WERI-Rb-1 (cell line): ENCODE results near the gene SPATA13.

ENCODE experiments used
- DNase-seq: peaks from one replicate; pipeline ENCODE4 v3.0.0-alpha.2; 2020
- H3K27ac ChIP-seq: fragments of 250-450 bp; sonication (Bioruptor Pico); 2 replicates; pipeline ENCODE4 v1.5.1; 2020; ENCODE audit warnings: mild to moderate bottlenecking, moderate library complexity
- H3K27me3 ChIP-seq: fragments of 250-450 bp; sonication (Bioruptor Pico); 2 replicates; pipeline ENCODE4 v1.5.1; 2021; ENCODE audit warnings: mild to moderate bottlenecking, low read depth, moderate library complexity; ENCODE audit not compliant: insufficient read depth, severe bottlenecking
- H3K36me3 ChIP-seq: fragments of 250-450 bp; sonication (Bioruptor Pico); 2 replicates; pipeline ENCODE4 v1.5.1; 2020; ENCODE audit warnings: mild to moderate bottlenecking, moderate library complexity
- H3K4me3 ChIP-seq: 2 replicates; pipeline ENCODE4 v1.5.1; 2011; ENCODE audit warnings: low read depth, mild to moderate bottlenecking, control low read depth, low read length
- H3K9me3 ChIP-seq: fragments of 250-450 bp; sonication (Bioruptor Pico); 2 replicates; pipeline ENCODE4 v1.5.1; 2021; ENCODE audit warnings: mild to moderate bottlenecking, moderate library complexity; ENCODE audit not compliant: severe bottlenecking
- TF ChIP-seq, protein P1 (sequence below): IDR thresholded peaks from 2 replicates; pipeline ENCODE4 v1.5.1; 2011; ENCODE audit warnings: low read depth, mild to moderate bottlenecking, control low read depth, inconsistent platforms, low read length

Gene SPATA13

DNA sequence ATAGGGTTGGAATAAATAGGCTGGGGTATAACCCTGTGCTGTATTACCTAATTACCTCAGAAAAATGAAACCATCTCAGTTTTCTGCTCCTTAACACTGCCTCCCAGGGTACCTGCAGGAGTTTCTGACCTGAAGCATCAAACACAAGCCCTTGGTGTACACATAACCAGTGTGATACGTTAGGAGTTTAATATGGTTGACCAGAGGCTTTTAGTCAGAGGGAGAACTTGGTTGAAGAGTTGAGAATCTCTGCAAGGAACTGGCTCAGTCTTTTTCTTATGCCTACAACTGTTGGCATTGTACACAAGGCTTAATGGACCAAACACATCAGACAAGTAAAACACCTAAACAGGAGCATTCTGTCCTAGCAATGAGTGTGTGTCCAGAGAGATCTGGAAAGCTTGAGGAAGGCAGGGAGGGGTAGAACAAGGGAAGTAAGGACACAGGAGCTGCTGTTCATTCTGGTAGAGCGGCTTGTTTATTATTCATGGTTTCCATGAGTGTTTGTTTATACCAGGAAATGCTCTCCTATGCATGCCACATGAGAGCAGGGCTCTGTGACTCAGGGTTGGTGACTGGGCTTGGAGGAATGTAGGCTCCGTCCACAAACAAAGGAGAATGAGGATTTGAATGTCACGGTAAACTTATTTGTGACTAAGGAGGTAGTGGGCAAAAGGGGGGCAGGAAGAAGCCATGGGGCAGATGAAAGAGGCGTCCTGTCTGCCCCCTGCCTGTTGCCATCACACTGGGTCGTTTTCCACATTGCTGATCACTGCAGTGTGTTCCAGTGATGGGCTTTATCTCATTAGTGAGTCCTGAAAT lies 11.9 kb upstream of the SPATA13 start:
- H3K36me3 ChIP-seq: no peaks in the 10 kb centered on the region
- no peaks in the 10 kb centered on the region for H3K9me3 ChIP-seq
- TF ChIP-seq, protein P1, sequence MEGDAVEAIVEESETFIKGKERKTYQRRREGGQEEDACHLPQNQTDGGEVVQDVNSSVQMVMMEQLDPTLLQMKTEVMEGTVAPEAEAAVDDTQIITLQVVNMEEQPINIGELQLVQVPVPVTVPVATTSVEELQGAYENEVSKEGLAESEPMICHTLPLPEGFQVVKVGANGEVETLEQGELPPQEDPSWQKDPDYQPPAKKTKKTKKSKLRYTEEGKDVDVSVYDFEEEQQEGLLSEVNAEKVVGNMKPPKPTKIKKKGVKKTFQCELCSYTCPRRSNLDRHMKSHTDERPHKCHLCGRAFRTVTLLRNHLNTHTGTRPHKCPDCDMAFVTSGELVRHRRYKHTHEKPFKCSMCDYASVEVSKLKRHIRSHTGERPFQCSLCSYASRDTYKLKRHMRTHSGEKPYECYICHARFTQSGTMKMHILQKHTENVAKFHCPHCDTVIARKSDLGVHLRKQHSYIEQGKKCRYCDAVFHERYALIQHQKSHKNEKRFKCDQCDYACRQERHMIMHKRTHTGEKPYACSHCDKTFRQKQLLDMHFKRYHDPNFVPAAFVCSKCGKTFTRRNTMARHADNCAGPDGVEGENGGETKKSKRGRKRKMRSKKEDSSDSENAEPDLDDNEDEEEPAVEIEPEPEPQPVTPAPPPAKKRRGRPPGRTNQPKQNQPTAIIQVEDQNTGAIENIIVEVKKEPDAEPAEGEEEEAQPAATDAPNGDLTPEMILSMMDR: no peak
- H3K27me3 ChIP-seq: no peaks in the 10 kb centered on the region
- DNase-seq: no peak
- H3K27ac ChIP-seq: no peak overlapping the region
- H3K4me3 ChIP-seq: no peak overlapping the region

DNA sequence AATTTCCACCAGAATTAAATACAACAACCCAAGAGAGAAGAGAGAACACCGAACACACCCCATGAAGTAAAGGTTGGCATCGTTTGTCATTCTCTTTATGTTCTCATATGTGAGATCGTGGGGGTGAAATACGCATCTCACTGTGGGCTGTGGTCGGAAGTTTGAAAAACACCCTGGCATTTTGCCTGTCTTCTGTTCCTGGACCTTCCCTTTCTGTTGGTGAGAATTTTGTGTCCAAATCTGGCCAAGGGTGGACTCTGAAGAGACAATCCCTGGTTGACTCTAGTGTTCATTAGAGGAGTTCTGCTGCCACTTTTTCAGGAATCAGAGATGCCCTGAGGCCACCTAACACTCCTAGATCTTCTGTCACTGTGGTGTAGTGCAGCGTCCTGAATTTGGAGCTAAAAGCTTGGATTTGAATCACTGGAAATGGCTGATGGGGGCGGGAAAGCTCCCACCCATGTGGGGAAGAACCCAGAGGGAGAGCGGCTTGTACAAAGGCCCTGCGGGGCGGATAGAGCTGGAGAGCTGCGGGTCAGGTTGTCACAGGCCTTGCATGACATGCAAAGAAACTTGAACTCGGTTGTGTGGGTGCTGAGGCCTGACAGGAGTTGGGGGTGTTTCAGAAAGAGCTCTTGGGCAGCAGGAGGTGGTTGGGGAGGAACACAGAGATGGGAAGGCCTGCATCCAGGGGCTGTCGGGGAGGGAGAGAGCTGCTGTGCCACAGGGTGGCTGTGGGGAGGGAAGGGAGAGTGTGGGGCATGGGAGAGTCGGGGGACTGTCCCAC lies 11.1 kb upstream of the SPATA13 start:
- Histone ChIP-seq H3K9me3 (no peaks in the 10 kb centered on the region), H3K27me3 (no peaks in the 10 kb centered on the region), H3K27ac (no peak overlapping the region), H3K4me3 (no peak overlapping the region), H3K36me3 (no peaks in the 10 kb centered on the region)
- TF ChIP-seq, protein P1: no peak
- no peak for DNase-seq

DNA sequence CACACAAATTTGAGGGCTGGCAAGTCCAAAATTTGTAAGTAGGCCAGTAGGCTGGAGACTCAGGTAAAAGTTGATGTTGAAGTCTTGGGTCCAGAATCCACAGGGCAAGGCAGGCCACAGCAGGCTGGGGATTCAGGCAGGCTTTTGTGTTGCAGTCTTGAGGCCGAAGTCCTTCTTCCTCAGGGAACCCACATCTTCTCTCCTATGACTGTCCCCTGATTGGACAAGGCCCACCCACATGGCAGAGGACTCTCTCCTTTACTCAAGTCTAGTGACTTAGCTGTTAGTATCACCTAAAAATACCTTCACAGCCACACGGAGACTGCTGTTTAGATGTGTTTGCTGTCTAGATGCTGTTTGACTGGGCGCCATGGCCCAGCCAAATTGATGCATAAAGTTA lies 9.9 kb upstream of the SPATA13 start:
- Histone ChIP-seq H3K27me3 (no peaks in the 10 kb centered on the region), H3K27ac (no peak overlapping the region), H3K36me3 (no peaks in the 10 kb centered on the region), H3K4me3 (no peak overlapping the region), H3K9me3 (no peaks in the 10 kb centered on the region)
- no peak for DNase-seq
- TF ChIP-seq, protein P1: no peak

DNA sequence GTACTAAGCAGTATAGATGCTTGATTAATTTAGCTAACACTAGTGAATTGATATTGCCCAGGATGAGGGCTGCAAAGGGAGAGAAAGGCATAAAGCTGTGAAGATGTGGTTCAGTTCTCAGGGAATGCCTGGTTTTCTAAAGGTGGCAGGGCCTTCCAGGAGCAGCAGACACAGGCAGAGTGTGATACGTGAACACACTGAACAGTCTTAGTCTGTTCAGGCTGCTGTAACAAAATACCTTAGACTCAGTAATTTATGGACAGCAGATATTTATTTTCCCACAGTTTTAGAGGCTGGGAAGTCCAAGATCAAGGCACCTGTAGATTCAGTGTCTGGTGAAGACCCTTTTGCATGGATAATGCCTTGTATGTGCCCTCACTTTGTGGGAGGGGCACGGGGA lies 8.7 kb upstream of the SPATA13 start:
- TF ChIP-seq, protein P1: no peak

DNA sequence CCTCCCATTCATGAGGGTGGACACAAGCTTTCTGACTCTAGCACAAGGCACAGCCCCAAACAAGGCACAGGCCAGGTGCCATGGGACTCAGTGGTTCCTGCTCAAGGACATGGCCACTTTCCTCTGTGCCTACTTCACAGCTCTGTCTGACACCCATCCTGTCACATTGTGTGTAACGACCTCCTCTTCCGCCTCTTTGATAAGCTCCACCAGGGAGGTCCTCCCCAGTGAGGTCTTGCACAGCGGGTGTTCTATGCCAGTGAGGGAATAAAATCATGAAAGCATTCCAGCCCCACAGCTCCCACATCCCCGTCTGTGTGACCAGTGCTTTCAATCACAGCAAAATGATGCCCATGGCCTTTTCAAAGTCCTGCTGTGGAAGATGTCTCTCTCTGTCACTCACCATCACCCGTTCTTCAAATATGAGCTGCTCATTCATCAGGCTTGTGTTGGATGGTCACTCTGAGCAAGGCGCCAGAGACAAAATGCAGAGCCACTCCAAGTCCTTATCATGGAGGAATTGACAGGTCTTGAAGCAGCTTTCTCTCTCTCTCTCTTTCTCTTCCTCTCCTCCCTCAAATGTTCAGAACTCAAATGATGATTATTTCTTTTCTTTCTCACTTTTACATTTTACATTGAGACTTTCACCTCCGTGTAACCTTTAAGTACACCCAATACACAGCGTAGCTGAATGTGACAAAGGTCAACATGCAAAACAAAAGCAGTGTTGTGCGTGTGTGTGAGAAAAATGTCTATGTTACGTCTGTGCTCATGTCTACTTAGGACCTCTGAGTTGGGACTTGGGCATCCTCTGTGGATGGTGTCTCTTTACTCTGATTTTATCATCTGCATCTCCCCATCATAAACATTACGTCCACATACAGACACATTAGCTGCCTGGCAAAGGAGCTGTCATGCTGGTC lies 8.0 kb upstream of the SPATA13 start:
- no peak for DNase-seq
- no peaks in the 10 kb centered on the region for H3K36me3 ChIP-seq
- TF ChIP-seq, protein P1: no peak

More for the DNA sequence above, 8.7 kb upstream of the SPATA13 start:
- Histone ChIP-seq H3K36me3 (no peaks in the 10 kb centered on the region), H3K27ac (no peak overlapping the region), H3K27me3 (no peaks in the 10 kb centered on the region), H3K9me3 (no peaks in the 10 kb centered on the region), H3K4me3 (no peak overlapping the region)
- DNase-seq: no peak

More for the DNA sequence above, 8.0 kb upstream of the SPATA13 start:
- Histone ChIP-seq H3K9me3 (no peaks in the 10 kb centered on the region), H3K4me3 (no peak overlapping the region), H3K27ac (no peak overlapping the region), H3K27me3 (no peaks in the 10 kb centered on the region)
